SK-N-SH (cell line): ENCODE measurements around the gene TYK2. TPM values are rescaled to one million over a fixed set of nuclear protein-coding genes. Genes with fewer than 3 reads are reported as not detected.

Source experiments
- CTCF ChIA-PET: fragments of 300-600, 350-600 bp; formaldehyde crosslinking; extraction: SDS; loops from one replicate; lab custom pipeline; 2021; lab: Yijun Ruan, JAX
- POLR2A ChIA-PET: fragments of 350-600 bp; sonication (Branson Sonifier 250); formaldehyde crosslinking; extraction: SDS; loops from one replicate; lab custom pipeline; 2020; ENCODE audit warnings: antibody characterized with exemption, inconsistent platforms; lab: Yijun Ruan, JAX
- DNase-seq: peaks from one replicate; pipeline ENCODE4 v3.0.0; 2012
- H2AFZ ChIP-seq: fragments of 200-600 bp; sonication (generic); 2 replicates; pipeline ENCODE4 v1.8.1; 2016; ENCODE audit warnings: antibody characterized with exemption, mild to moderate bottlenecking, low read depth
- H3F3A ChIP-seq: fragments of 200-600 bp; sonication (generic); replicated peaks from 2 replicates; pipeline ENCODE3; 2016; ENCODE audit warnings: antibody characterized with exemption, mild to moderate bottlenecking; ENCODE audit not compliant: insufficient read depth
- H3K27ac ChIP-seq, 2 experiments: fragments of 200-500 bp in 1 of 2; fragments of 200-600 bp in 1 of 2; sonication (Bioruptor generic) in 1 of 2; sonication (generic), shearing (Covaris generic) in 1 of 2; 2 replicates each; pipeline versions ENCODE4 v1.5.1 to v1.6.1; 2014 to 2016; ENCODE audit warnings: low read depth in 2 of 2, inconsistent platforms in 1 of 2, low read length in 1 of 2, mild to moderate bottlenecking in 1 of 2, mixed read lengths in 1 of 2
- H3K27me3 ChIP-seq: fragments of 200-600 bp; sonication (generic), shearing (Covaris generic); 2 replicates; pipeline ENCODE4 v1.6.1; 2016; ENCODE audit warnings: mixed run types; ENCODE audit not compliant: insufficient read depth
- H3K36me3 ChIP-seq, 2 experiments: fragments of 200-500 bp in 1 of 2; fragments of 200-600 bp in 1 of 2; sonication (Bioruptor generic) in 1 of 2; sonication (generic) in 1 of 2; replicated peaks in 1 of 2; 2 replicates each; pipeline versions ENCODE3 to v1.5.1; 2014 to 2016; ENCODE audit warnings: low read length in 1 of 2, mild to moderate bottlenecking in 1 of 2; ENCODE audit not compliant: insufficient read depth in 2 of 2, control insufficient read depth in 1 of 2
- H3K4me1 ChIP-seq, 2 experiments: fragments of 200-500 bp in 1 of 2; fragments of 200-600 bp in 1 of 2; sonication (Bioruptor generic) in 1 of 2; sonication (generic), shearing (Covaris generic) in 1 of 2; 2 replicates each; pipeline versions ENCODE4 v1.5.1 to v1.6.1; 2014 to 2016; ENCODE audit warnings: low read depth in 1 of 2, low read length in 1 of 2, mixed run types in 1 of 2; ENCODE audit not compliant: insufficient read depth in 2 of 2, control insufficient read depth in 1 of 2
- H3K4me2 ChIP-seq: fragments of 200-600 bp; sonication (generic), shearing (Covaris generic); 2 replicates; pipeline ENCODE4 v1.6.1; 2017; ENCODE audit warnings: mixed run types
- H3K4me3 ChIP-seq, 2 experiments: fragments of 200-500 bp in 1 of 2; fragments of 200-600 bp in 1 of 2; sonication (Bioruptor generic) in 1 of 2; sonication (generic), shearing (Covaris generic) in 1 of 2; 2 replicates each; pipeline versions ENCODE4 v1.5.1 to v1.8.1; 2014 to 2016; ENCODE audit warnings: low read depth in 2 of 2, inconsistent platforms in 1 of 2, low read length in 1 of 2, mild to moderate bottlenecking in 1 of 2, mixed read lengths in 1 of 2, moderate library complexity in 1 of 2
- H3K79me2 ChIP-seq: fragments of 200-600 bp; sonication (generic); 2 replicates; pipeline ENCODE4 v1.8.1; 2017; ENCODE audit warnings: mild to moderate bottlenecking; ENCODE audit not compliant: insufficient read depth
- H3K9ac ChIP-seq: fragments of 200-600 bp; sonication (generic); 2 replicates; pipeline ENCODE4 v1.6.1; 2017; ENCODE audit warnings: mixed run types
- H3K9me2 ChIP-seq: fragments of 200-600 bp; sonication (generic); 2 replicates; pipeline ENCODE4 v1.6.1; 2017; ENCODE audit warnings: mixed run types
- H3K9me3 ChIP-seq: fragments of 200-600 bp; sonication (generic); 2 replicates; pipeline ENCODE4 v1.6.1; 2017; ENCODE audit warnings: mixed run types, mild to moderate bottlenecking, moderate library complexity
- H4K20me1 ChIP-seq: fragments of 200-600 bp; sonication (generic); 2 replicates; pipeline ENCODE4 v1.6.1; 2017; ENCODE audit warnings: mild to moderate bottlenecking, mixed run types; ENCODE audit not compliant: insufficient read depth
- CTCF ChIP-seq: fragments of 200-600 bp; sonication (generic); IDR thresholded peaks from 2 replicates; pipeline ENCODE4 v1.6.1; 2017; ENCODE audit warnings: antibody characterized with exemption, mild to moderate bottlenecking, moderate library complexity
- EP300 ChIP-seq, 2 experiments: IDR thresholded peaks; 2 replicates each; pipeline versions ENCODE4 v1.4.0 to v1.6.1; 2012; ENCODE audit warnings: borderline replicate concordance in 1 of 2, low read depth in 1 of 2, low read length in 1 of 2
- FOSL2 ChIP-seq: IDR thresholded peaks from 2 replicates; pipeline ENCODE4 v1.4.0; 2012; ENCODE audit warnings: low read depth, mild to moderate bottlenecking, moderate library complexity, borderline replicate concordance
- IRF3 ChIP-seq: fragments of 150-350 bp; IDR thresholded peaks from 2 replicates; pipeline ENCODE4 v1.6.1; 2016; ENCODE audit warnings: mild to moderate bottlenecking, low read depth, low read length
- JUND ChIP-seq: IDR thresholded peaks from 2 replicates; pipeline ENCODE4 v1.4.0; 2012
- POLR2AphosphoS5 ChIP-seq: IDR thresholded peaks from 2 replicates; pipeline ENCODE4 v1.6.1; 2012; ENCODE audit warnings: low read depth, low read length
- SIN3A ChIP-seq: IDR thresholded peaks from 2 replicates; pipeline ENCODE4 v1.6.1; 2012; ENCODE audit warnings: low read depth, mild to moderate bottlenecking, low read length, moderate library complexity, borderline replicate concordance
- SMC3 ChIP-seq: IDR thresholded peaks from 2 replicates; pipeline ENCODE4 v1.6.1; 2012; ENCODE audit warnings: low read depth, low read length, improper control_type of control experiment
- TCF12 ChIP-seq: IDR thresholded peaks from 2 replicates; pipeline ENCODE4 v1.4.0; 2012
- WGBS: methylation state at CpG from one replicate; pipeline ENCODE4 v1.1.6; 2017; ENCODE audit warnings: low lambda C conversion rate; 5-methylcytosine and 5-hydroxymethylcytosine counted together
- polyA plus RNA-seq, 3 experiments: library from polyadenylated mRNA; depleted of rRNA; stranded (reverse); fragments of >200 nt; gene quantifications; 2 replicates each; pipeline ENCODE4 v1.2.3, GENCODE V29; 2012
- TF ChIP-seq, protein P1 (sequence below): IDR thresholded peaks from 2 replicates; pipeline ENCODE4; 2012

Gene TYK2
- polyA plus RNA-seq, 1 of the 3 experiments (the other 2 are of a cell fraction): 44.6 TPM

DNA sequence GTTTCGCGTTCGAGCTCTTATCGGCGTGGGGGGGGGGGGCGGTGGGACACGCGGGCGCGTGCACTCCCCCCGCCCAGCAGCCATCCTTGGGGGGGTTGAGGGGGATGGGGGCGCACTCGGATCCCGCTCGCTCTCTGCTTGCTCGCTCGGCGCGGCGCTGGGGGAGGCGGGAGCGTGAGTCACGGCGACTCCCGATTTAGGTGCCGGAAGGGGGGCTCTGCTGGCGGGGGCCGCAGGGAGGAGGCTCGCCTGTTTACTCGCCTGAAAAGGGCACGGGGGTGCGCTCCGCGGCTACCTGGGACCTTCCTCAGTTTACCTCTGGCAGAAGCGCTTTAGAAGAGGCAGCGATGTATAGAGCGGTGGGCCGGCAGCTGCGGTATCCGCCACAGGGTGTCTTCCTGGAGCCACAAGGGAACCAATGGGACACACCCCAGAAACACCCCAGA, 38.9 kb upstream of the TYK2 start:
- no peaks in the 10 kb centered on the region for H4K20me1 ChIP-seq
- no peak overlapping the region for H3K27ac ChIP-seq
- H2AFZ ChIP-seq: no peak overlapping the region
- peaks cover 55% of the 10 kb centered on the region for H3K27me3 ChIP-seq
- peaks cover 5 to 13% of the 10 kb centered on the region in 2 experiments; a peak in 1 of 4 replicates for H3K4me1 ChIP-seq
- peak; percentile 51 for DNase-seq
- ChIA-PET POLR2A (no interaction called here), CTCF (interaction anchor here (1.3 to 11.8 kb wide), 4 partner anchors 9 to 29 kb away, joined by 5 to 313 read pairs (median 66); partner anchors contain the start of gene CDC37)
- H3K4me2 ChIP-seq: peak overlapping the region; percentile 78
- peak overlapping the region; percentile 12 to 51; a peak in 3 of 4 replicates for H3K4me3 ChIP-seq
- no peaks in the 10 kb centered on the region for H3K9me2 ChIP-seq
- 7% methylated on average over 18 of the region's 40 CpGs for WGBS
- no peaks in the 10 kb centered on the region for H3K79me2 ChIP-seq
- H3K36me3 ChIP-seq: no peaks in the 10 kb centered on the region
- TF ChIP-seq TCF12 (no peak), IRF3 (no peak), POLR2AphosphoS5 (no peak), EP300 (IDR thresholded peaks at IDR 0.05; ENCODE audit: borderline replicate concordance in 1 of 2, low read depth in 1 of 2, low read length in 1 of 2) (no peak), FOSL2 (no peak; the same call in 1 of the 2 replicates), SIN3A (no peak)
- TF ChIP-seq, protein P1, sequence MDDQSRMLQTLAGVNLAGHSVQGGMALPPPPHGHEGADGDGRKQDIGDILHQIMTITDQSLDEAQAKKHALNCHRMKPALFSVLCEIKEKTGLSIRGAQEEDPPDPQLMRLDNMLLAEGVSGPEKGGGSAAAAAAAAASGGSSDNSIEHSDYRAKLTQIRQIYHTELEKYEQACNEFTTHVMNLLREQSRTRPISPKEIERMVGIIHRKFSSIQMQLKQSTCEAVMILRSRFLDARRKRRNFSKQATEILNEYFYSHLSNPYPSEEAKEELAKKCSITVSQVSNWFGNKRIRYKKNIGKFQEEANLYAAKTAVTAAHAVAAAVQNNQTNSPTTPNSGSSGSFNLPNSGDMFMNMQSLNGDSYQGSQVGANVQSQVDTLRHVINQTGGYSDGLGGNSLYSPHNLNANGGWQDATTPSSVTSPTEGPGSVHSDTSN: no peak
- no peaks in the 10 kb centered on the region for H3K9me3 ChIP-seq
- peaks cover 28% of the 10 kb centered on the region for H3F3A ChIP-seq
- no peak overlapping the region for H3K9ac ChIP-seq

GRCh38 chr19:10418485-10419199, 38.3 kb upstream of the TYK2 start:
- POLR2A ChIA-PET: no interaction called here
- Histone ChIP-seq H2AFZ (no peak overlapping the region), H3K79me2 (no peaks in the 10 kb centered on the region), H3K9me3 (no peaks in the 10 kb centered on the region), H3K9me2 (no peaks in the 10 kb centered on the region), H3F3A (peaks cover 28% of the 10 kb centered on the region), H3K27ac (no peak overlapping the region), H3K9ac (no peak overlapping the region), H3K4me1 (peaks cover 5 to 10% of the 10 kb centered on the region in 2 experiments; a peak in 1 of 4 replicates), H3K4me2 (peak overlapping the region; percentile 78), H3K27me3 (peaks cover 54% of the 10 kb centered on the region), H3K4me3 (peak overlapping the region in 1 of 2 experiments; percentile 51; a peak in 2 of 4 replicates), H4K20me1 (no peaks in the 10 kb centered on the region), H3K36me3 (no peaks in the 10 kb centered on the region)
- TF ChIP-seq CTCF (peak; percentile 27; the same call in 1 of the 2 replicates), SMC3 (no peak), EP300 (IDR thresholded peaks at IDR 0.05; ENCODE audit: borderline replicate concordance in 1 of 2, low read depth in 1 of 2, low read length in 1 of 2) (no peak), JUND (no peak)
- CTCF ChIA-PET: interaction anchor here (0.6 to 11.8 kb wide), 13 partner anchors 10 to 160 kb away, joined by 3 to 313 read pairs (median 5); partner anchors contain the start of genes CDC37 and ICAM5
- WGBS: under 1% methylated on average over 21 of the region's 32 CpGs
- DNase-seq: peak; percentile 56
